ENCODE results near the gene ABCB11.
"Not testable (repeated sequence)": the region's sequence is repeated elsewhere in the genome, so short reads cannot be mapped to it uniquely, and the experiment has no call there.

Gene ABCB11

GRCh38 chr2:169071455-169071854, 40.3 kb upstream of the ABCB11 start:
- DNase-seq (ENCODE audit: low read depth), result peak; percentile 80
- H3K4me3 ChIP-seq (ENCODE audit: low read length), result no peak overlapping the region
- TF ChIP-seq CTCF (IDR thresholded peaks at IDR 0.05; ENCODE audit: insufficient read depth, low read depth, low read length, missing control alignments), result no peak

- TF ChIP-seq CTCF (IDR thresholded peaks at IDR 0.05; ENCODE audit: insufficient read depth, low read depth, low read length, missing control alignments), result no peak
- no peak overlapping the region for H3K4me3 ChIP-seq (ENCODE audit: low read length)
- no peak for DNase-seq (ENCODE audit: low read depth)
These were observed 38.7 kb upstream of the ABCB11 start for GRCh38 chr2:169069833-169070232.

GRCh38 chr2:169069341-169069740, 38.2 kb upstream of the ABCB11 start, which contains the start of gene DHRS9:
Gene DHRS9 (plus strand): TSS chr2:169069563. CDS start chr2:169081582, 12,019 bp downstream.
- no peak for TF ChIP-seq CTCF (IDR thresholded peaks at IDR 0.05; ENCODE audit: insufficient read depth, low read depth, low read length, missing control alignments)
- peak; percentile 97 for DNase-seq (ENCODE audit: low read depth)
- no peak within 1 kb of the TSS for H3K4me3 ChIP-seq (ENCODE audit: low read length)

GRCh38 chr2:169066897-169067296, 35.8 kb upstream of the ABCB11 start:
- no peak overlapping the region for H3K4me3 ChIP-seq (ENCODE audit: low read length)
- peak; percentile 29 for DNase-seq (ENCODE audit: low read depth)
- no peak for TF ChIP-seq CTCF (IDR thresholded peaks at IDR 0.05; ENCODE audit: insufficient read depth, low read depth, low read length, missing control alignments)

- no peak overlapping the region for H3K4me3 ChIP-seq (ENCODE audit: low read length)
- TF ChIP-seq CTCF (IDR thresholded peaks at IDR 0.05; ENCODE audit: insufficient read depth, low read depth, low read length, missing control alignments), result no peak
- DNase-seq (ENCODE audit: low read depth), result no peak
These were observed 34.9 kb upstream of the ABCB11 start for GRCh38 chr2:169065864-169066517.

GRCh38 chr2:169065422-169065821, 34.3 kb upstream of the ABCB11 start:
- DNase-seq (ENCODE audit: low read depth), result no peak
- TF ChIP-seq CTCF (IDR thresholded peaks at IDR 0.05; ENCODE audit: insufficient read depth, low read depth, low read length, missing control alignments), result no peak
- H3K4me3 ChIP-seq (ENCODE audit: low read length), result no peak overlapping the region

GRCh38 chr2:169064199-169064598, 33.1 kb upstream of the ABCB11 start:
- DNase-seq (ENCODE audit: low read depth); H3K4me3 ChIP-seq (ENCODE audit: low read length): not testable (repeated sequence)

GRCh38 chr2:169054575-169054974, 23.5 kb upstream of the ABCB11 start:
- not testable (repeated sequence) for H3K4me3 ChIP-seq (ENCODE audit: low read length); DNase-seq (ENCODE audit: low read depth)
